Tibial nerve (tissue), 4 donors: Measurements from ENCODE around the gene MGMT. TPM values are rescaled to one million over a fixed set of nuclear protein-coding genes. Genes with fewer than 3 reads are reported as not detected.

Source experiments
- DNase-seq, 2 donors: peaks; one replicate each; pipeline ENCODE4 v3.0.0-alpha.2; 2019; ENCODE audit warnings: low spot score in 2 of 2
- H3K27ac ChIP-seq, 4 donors: fragments of 200-600 bp; sonication (generic) in 3 of 4; one replicate each; pipeline ENCODE4 v1.5.1; 2017 to 2019; ENCODE audit warnings: mild to moderate bottlenecking in 1 of 4
- H3K27me3 ChIP-seq, 2 donors: fragments of 200-600 bp; sonication (generic) in 1 of 2; one replicate each; pipeline versions ENCODE4 v1.5.1 to v1.6.0; 2017 to 2019
- H3K36me3 ChIP-seq, 3 donors: fragments of 200-600 bp; sonication (generic); one replicate each; pipeline ENCODE4 v1.5.1; 2018 to 2019
- H3K4me1 ChIP-seq, 4 donors: fragments of 200-600 bp; sonication (generic) in 3 of 4; one replicate each; pipeline ENCODE4 v1.5.1; 2017 to 2019
- H3K4me3 ChIP-seq, 4 donors: fragments of 200-600 bp; sonication (generic) in 3 of 4; one replicate each; pipeline ENCODE4 v1.5.1; 2017 to 2019; ENCODE audit warnings: mild to moderate bottlenecking in 1 of 4, moderate library complexity in 1 of 4
- H3K9me3 ChIP-seq, 4 donors: fragments of 200-600 bp; sonication (generic) in 3 of 4; one replicate each; pipeline ENCODE4 v1.5.1; 2017 to 2019
- EP300 ChIP-seq, 2 donors: sonication (generic); formaldehyde crosslinking; IDR thresholded peaks; one replicate each; pipeline ENCODE4 v1.6.1; 2017; ENCODE audit warnings: antibody characterized with exemption in 2 of 2, mild to moderate bottlenecking in 1 of 2
- POLR2A ChIP-seq, 2 donors: fragments of 450-650 bp; IDR thresholded peaks; one replicate each; pipeline ENCODE4 v1.6.1; 2017; ENCODE audit warnings: antibody characterized with exemption in 2 of 2, mild to moderate bottlenecking in 2 of 2, moderate library complexity in 2 of 2
- WGBS, 2 donors: methylation state at CpG; one replicate each; pipeline ENCODE4 v1.1.5; 2018; 5-methylcytosine and 5-hydroxymethylcytosine counted together
- total RNA-seq, 4 donors: library from RNA; depleted of rRNA; stranded (reverse); fragments of >200 nt; gene quantifications; one replicate each; pipeline ENCODE4 v1.1.0, GENCODE V29; 2016
- TF ChIP-seq, protein P1 (sequence below), 5 experiments: fragments of 200-600 bp in 3 of 5; fragments of 450-650 bp in 2 of 5; sonication (generic) in 3 of 5; IDR thresholded peaks; one replicate each; pipeline ENCODE4 v1.5.1; 2016 to 2019; ENCODE audit warnings: antibody characterized with exemption in 5 of 5, mild to moderate bottlenecking in 3 of 5, moderate library complexity in 2 of 5

Gene MGMT
- total RNA-seq, 4 donors from 2014 or later: 26.1 to 39.1 (median 33.7) TPM

DNA sequence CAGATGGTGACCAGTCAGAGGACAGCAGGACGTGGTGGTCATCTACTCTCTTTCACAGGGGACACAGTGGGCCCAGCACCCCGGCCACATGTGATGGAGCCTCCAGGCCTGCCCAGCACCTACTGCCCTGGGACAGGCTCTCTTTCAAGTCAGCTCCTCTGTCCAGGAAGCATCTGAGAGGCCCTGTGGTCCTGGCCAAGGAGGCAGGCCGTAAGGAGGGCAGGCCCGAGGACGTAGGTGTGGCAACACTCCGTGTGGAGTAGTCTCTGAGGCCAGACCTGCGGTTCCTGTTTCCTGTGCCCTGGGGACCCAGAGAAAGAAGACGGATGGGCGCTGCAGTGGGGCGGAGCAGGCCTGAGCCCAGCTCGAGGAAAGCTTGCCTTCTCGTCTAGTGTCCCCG is 317.9 kb downstream of the MGMT start:
- DNase-seq: no peak
- 70 to 73% methylated on average over 10 to 13 of the region's 13 CpGs for WGBS, 2 donors

DNA sequence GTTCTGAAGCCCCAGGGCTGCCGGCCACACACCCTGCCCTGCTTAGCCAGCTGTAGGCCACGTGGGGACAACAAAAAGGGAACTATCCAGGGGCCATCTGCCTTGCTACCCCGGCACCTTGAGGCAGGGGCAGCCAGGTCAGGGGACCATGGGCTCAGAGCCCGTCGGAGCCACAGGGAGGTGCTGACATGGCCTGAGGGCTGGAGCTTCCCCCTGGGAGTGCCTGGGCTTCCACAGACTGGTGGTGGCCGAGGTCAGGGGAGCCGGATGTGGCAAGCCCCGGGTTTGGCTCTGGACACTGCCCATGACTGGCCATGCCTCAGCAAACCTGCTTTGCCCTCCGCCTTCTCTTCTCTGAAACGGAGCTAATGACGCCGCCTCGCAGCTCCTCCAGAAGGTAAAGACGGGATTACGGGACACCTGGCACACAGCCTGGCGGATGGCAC is 318.5 kb downstream of the MGMT start:
- peaks cover 0 to 53% (median 0%) of the 10 kb centered on the region in 4 donors for H3K9me3 ChIP-seq
- no peak overlapping the region for H3K27ac ChIP-seq
- no peaks in the 10 kb centered on the region for H3K27me3 ChIP-seq
- H3K36me3 ChIP-seq: peaks cover 0 to 9% (median 0%) of the 10 kb centered on the region in 3 donors
- no peak for DNase-seq
- no peak for TF ChIP-seq EP300 (IDR thresholded peaks at IDR 0.05)
- no peak for TF ChIP-seq POLR2A (IDR thresholded peaks at IDR 0.05)
- TF ChIP-seq, protein P1, sequence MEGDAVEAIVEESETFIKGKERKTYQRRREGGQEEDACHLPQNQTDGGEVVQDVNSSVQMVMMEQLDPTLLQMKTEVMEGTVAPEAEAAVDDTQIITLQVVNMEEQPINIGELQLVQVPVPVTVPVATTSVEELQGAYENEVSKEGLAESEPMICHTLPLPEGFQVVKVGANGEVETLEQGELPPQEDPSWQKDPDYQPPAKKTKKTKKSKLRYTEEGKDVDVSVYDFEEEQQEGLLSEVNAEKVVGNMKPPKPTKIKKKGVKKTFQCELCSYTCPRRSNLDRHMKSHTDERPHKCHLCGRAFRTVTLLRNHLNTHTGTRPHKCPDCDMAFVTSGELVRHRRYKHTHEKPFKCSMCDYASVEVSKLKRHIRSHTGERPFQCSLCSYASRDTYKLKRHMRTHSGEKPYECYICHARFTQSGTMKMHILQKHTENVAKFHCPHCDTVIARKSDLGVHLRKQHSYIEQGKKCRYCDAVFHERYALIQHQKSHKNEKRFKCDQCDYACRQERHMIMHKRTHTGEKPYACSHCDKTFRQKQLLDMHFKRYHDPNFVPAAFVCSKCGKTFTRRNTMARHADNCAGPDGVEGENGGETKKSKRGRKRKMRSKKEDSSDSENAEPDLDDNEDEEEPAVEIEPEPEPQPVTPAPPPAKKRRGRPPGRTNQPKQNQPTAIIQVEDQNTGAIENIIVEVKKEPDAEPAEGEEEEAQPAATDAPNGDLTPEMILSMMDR (IDR thresholded peaks at IDR 0.05): no peak
- 87 to 88% methylated on average over 16 of the region's 16 CpGs for WGBS, 2 donors
- H3K4me1 ChIP-seq: no peaks in the 10 kb centered on the region
- H3K4me3 ChIP-seq: no peak overlapping the region

More for the DNA sequence above, 317.9 kb downstream of the MGMT start:
- Histone ChIP-seq H3K27ac (no peak overlapping the region), H3K9me3 (peaks cover 0 to 50% (median 0%) of the 10 kb centered on the region in 4 donors), H3K36me3 (peaks cover 0 to 9% (median 0%) of the 10 kb centered on the region in 3 donors), H3K4me3 (no peak overlapping the region), H3K27me3 (no peaks in the 10 kb centered on the region), H3K4me1 (no peaks in the 10 kb centered on the region)
- TF ChIP-seq EP300 (IDR thresholded peaks at IDR 0.05): no peak
- TF ChIP-seq, protein P1 (IDR thresholded peaks at IDR 0.05): no peak
- TF ChIP-seq POLR2A (IDR thresholded peaks at IDR 0.05): no peak

DNA sequence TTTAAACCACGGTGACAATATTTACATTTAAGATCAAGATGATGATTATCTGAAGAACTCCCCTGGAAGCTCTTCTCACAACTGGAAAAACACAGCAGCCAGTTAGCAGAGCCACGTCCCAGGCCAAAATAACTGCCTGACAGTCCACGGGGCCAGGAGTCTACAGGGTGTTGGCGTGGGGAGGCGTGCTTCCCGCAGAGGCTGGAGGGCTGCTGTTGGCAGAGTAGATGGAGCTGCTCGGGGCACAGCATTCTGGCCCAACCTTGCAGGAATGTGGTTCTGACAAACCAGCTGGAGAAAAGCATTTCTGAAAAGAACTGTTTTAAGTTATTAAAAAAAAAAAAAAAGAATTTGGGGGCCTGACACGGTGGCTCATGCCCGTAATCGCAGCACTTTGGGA is 319.2 kb downstream of the MGMT start:
- TF ChIP-seq POLR2A (IDR thresholded peaks at IDR 0.05) (no peak), EP300 (IDR thresholded peaks at IDR 0.05) (no peak)
- TF ChIP-seq, protein P1 (IDR thresholded peaks at IDR 0.05): no peak
- WGBS, 2 donors: 76 to 77% methylated on average over 10 of the region's 10 CpGs
- Histone ChIP-seq H3K4me3 (no peak overlapping the region), H3K27me3 (no peaks in the 10 kb centered on the region), H3K27ac (no peak overlapping the region), H3K36me3 (peaks cover 0 to 9% (median 0%) of the 10 kb centered on the region in 3 donors), H3K4me1 (peaks cover 0 to 2% (median 0%) of the 10 kb centered on the region in 4 donors), H3K9me3 (peaks cover 0 to 53% (median 0%) of the 10 kb centered on the region in 4 donors)
- no peak for DNase-seq

DNA sequence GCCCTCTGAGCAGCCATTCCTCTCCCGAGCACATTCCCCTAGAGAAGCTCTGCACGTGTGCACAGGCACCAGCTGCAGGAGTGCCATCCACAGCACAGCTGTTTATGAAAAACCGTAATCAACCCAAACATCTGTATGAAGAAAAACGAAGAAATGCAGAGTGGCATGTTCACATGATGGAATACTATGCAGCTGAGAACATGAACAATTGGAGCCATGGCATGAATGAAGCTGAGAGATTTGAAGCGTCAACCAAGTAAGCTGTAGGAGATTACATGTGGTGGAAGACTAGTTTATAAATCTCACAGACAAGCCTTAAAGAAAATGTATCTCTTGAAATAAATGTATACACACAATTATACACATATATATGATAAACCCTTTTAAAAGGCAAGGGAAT is 320.5 kb downstream of the MGMT start:
- H3K27ac ChIP-seq: no peak overlapping the region
- peaks cover 0 to 9% (median 0%) of the 10 kb centered on the region in 4 donors for H3K4me1 ChIP-seq
- no peaks in the 10 kb centered on the region for H3K27me3 ChIP-seq
- H3K4me3 ChIP-seq: no peak overlapping the region
- no peak for TF ChIP-seq EP300 (IDR thresholded peaks at IDR 0.05)
- TF ChIP-seq POLR2A (IDR thresholded peaks at IDR 0.05): no peak
- TF ChIP-seq, protein P1 (IDR thresholded peaks at IDR 0.05): no peak
- 79 to 86% methylated on average over 5 of the region's 5 CpGs for WGBS, 2 donors
- no peak for DNase-seq
- H3K36me3 ChIP-seq: peaks cover 0 to 9% (median 0%) of the 10 kb centered on the region in 3 donors
- H3K9me3 ChIP-seq: peaks cover 0 to 54% (median 0%) of the 10 kb centered on the region in 4 donors

DNA sequence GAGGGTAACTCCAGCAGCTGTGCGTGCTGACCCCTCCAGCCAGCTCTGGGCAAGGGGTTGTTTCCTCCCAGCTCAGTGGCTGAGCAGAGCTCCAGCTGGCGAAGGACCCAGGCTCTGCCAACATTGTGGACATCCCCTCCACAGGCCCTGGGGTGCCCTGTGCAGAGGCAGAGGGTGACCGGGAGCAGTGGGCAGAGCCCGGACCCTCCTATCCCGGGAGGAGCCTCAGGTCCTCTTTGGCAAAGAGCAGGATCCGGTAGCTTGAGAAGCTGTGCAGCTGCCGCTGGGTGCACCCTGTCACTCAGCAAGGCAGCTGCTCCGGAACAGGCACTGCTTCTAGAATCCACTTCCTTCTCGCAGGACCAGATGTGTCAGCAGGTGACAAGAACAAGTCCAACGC is 321.2 kb downstream of the MGMT start:
- H3K9me3 ChIP-seq: peaks cover 0 to 59% (median 0%) of the 10 kb centered on the region in 4 donors
- H3K27me3 ChIP-seq: no peaks in the 10 kb centered on the region
- TF ChIP-seq POLR2A (IDR thresholded peaks at IDR 0.05) (no peak), EP300 (IDR thresholded peaks at IDR 0.05) (no peak)
- TF ChIP-seq, protein P1 (IDR thresholded peaks at IDR 0.05): no peak
- peaks cover 0 to 9% (median 0%) of the 10 kb centered on the region in 4 donors for H3K4me1 ChIP-seq
- no peak for DNase-seq
- peaks cover 0 to 9% (median 0%) of the 10 kb centered on the region in 3 donors for H3K36me3 ChIP-seq
- H3K27ac ChIP-seq: no peak overlapping the region
- no peak overlapping the region for H3K4me3 ChIP-seq
- 89 to 92% methylated on average over 8 to 10 of the region's 10 CpGs for WGBS, 2 donors
